Measurements from ENCODE around the gene ANXA2R.
A peak's percentile ranks its signal among the peaks of the same experiment; 100 is the strongest.

Gene ANXA2R

DNA sequence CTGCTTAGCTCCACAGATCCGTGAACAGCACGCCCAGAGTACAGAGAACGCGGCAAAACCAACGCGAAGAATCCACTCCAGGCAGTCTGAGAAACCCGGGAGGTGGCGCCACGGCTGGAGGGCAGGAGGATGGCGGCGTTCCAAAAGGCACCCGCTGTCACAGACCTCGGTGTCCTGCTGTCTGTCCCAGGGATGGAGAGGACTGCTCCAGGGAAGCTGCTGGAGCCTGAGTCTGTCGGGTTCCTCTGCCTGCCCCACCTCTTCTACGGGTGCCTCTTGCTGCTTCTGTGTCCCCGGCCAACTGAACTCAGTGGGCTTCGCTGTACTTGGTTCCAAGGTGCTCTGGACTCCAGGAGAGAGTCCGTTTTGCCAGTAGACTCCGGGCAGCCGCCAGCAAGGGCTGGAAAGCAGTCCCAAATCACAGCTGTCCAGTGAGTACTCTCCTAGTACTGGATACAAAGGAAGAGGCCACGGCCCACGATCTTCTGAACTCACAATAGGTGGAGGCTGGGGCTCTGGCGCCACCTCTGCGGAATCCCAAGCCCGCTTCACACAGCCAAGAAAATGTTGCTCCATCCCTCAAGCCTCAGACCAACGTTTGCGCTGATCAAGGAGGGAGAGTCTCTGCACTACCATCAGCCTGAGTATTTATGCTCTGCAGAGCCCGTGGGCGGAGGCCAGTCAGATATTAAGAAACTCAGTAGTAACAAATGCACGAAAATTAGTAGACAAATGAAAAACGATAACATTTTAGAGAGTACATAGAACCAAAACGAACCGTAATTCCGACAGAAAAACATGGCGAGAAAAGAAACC is 440 bp downstream of the ANXA2R start:
- H3K4me3 ChIP-seq (ENCODE audit: low read depth, low read length), result peak overlapping the region; percentile 48
- H3K9me3 ChIP-seq (ENCODE audit: control insufficient read depth, insufficient read depth, low read depth, low read length), result no peaks in the 10 kb centered on the region
- peak overlapping the region; percentile 84 for H3K27ac ChIP-seq (ENCODE audit: extremely low read depth, low read depth, low read length)
- H3K36me3 ChIP-seq (ENCODE audit: control insufficient read depth in 2 of 2, insufficient read depth in 1 of 2, low read length in 2 of 2), result no peaks in the 10 kb centered on the region
- no peaks in the 10 kb centered on the region for H3K4me1 ChIP-seq (ENCODE audit: control insufficient read depth, insufficient read depth, low read length)
- ChIA-PET CTCF (interaction anchor here (0.5 to 3.1 kb wide), 10 partner anchors 12 to 1247 kb away, joined by 3 to 19 read pairs (median 4); no protein-coding TSS in a partner anchor), POLR2A (interaction anchor here (0.5 to 3.2 kb wide), 6 partner anchors 20 to 274 kb away, joined by 3 to 34 read pairs (median 4); partner anchors contain the start of gene HMGCS1)
- peak; percentile 92 for TF ChIP-seq GLIS1 (tag by site-specific recombination; IDR thresholded peaks at IDR 0.05)
- TF ChIP-seq ZNF266 (tag by site-specific recombination; IDR thresholded peaks at IDR 0.05; ENCODE audit: low read depth), result no peak
- TF ChIP-seq ZNF138 (tag by site-specific recombination; IDR thresholded peaks at IDR 0.05; ENCODE audit: borderline replicate concordance), result no peak
- peak; percentile 80 for TF ChIP-seq ZBTB17 (tag by site-specific recombination; IDR thresholded peaks at IDR 0.05)
- TF ChIP-seq ZNF514 (tag by site-specific recombination; IDR thresholded peaks at IDR 0.05), result no peak
- TF ChIP-seq ZNF335 (tag by site-specific recombination; conservative IDR thresholded peaks at IDR 0.05), result peak; percentile 91
- peak; percentile 96 for TF ChIP-seq ZIC2 (tag by site-specific recombination; IDR thresholded peaks at IDR 0.05)
- TF ChIP-seq ZNF626 (tag by site-specific recombination; IDR thresholded peaks at IDR 0.05), result no peak
- TF ChIP-seq, protein P1, sequence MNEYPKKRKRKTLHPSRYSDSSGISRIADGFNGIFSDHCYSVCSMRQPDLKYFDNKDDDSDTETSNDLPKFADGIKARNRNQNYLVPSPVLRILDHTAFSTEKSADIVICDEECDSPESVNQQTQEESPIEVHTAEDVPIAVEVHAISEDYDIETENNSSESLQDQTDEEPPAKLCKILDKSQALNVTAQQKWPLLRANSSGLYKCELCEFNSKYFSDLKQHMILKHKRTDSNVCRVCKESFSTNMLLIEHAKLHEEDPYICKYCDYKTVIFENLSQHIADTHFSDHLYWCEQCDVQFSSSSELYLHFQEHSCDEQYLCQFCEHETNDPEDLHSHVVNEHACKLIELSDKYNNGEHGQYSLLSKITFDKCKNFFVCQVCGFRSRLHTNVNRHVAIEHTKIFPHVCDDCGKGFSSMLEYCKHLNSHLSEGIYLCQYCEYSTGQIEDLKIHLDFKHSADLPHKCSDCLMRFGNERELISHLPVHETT (tag by site-specific recombination; IDR thresholded peaks at IDR 0.05), result no peak
- TF ChIP-seq ZNF658 (tag by site-specific recombination; IDR thresholded peaks at IDR 0.05), result no peak
- TF ChIP-seq, protein P2, sequence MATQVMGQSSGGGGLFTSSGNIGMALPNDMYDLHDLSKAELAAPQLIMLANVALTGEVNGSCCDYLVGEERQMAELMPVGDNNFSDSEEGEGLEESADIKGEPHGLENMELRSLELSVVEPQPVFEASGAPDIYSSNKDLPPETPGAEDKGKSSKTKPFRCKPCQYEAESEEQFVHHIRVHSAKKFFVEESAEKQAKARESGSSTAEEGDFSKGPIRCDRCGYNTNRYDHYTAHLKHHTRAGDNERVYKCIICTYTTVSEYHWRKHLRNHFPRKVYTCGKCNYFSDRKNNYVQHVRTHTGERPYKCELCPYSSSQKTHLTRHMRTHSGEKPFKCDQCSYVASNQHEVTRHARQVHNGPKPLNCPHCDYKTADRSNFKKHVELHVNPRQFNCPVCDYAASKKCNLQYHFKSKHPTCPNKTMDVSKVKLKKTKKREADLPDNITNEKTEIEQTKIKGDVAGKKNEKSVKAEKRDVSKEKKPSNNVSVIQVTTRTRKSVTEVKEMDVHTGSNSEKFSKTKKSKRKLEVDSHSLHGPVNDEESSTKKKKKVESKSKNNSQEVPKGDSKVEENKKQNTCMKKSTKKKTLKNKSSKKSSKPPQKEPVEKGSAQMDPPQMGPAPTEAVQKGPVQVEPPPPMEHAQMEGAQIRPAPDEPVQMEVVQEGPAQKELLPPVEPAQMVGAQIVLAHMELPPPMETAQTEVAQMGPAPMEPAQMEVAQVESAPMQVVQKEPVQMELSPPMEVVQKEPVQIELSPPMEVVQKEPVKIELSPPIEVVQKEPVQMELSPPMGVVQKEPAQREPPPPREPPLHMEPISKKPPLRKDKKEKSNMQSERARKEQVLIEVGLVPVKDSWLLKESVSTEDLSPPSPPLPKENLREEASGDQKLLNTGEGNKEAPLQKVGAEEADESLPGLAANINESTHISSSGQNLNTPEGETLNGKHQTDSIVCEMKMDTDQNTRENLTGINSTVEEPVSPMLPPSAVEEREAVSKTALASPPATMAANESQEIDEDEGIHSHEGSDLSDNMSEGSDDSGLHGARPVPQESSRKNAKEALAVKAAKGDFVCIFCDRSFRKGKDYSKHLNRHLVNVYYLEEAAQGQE (tag by site-specific recombination; IDR thresholded peaks at IDR 0.05), result peak; percentile 57
- peak; percentile 66; the same call in 1 of the 2 replicates for TF ChIP-seq ZNF660 (tag by site-specific recombination; IDR thresholded peaks at IDR 0.05)
- peak; percentile 47 for TF ChIP-seq ZNF341 (tag by site-specific recombination; IDR thresholded peaks at IDR 0.05; ENCODE audit: low read depth)
- TF ChIP-seq, protein P3, sequence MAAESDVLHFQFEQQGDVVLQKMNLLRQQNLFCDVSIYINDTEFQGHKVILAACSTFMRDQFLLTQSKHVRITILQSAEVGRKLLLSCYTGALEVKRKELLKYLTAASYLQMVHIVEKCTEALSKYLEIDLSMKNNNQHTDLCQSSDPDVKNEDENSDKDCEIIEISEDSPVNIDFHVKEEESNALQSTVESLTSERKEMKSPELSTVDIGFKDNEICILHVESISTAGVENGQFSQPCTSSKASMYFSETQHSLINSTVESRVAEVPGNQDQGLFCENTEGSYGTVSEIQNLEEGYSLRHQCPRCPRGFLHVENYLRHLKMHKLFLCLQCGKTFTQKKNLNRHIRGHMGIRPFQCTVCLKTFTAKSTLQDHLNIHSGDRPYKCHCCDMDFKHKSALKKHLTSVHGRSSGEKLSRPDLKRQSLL (tag by site-specific recombination; IDR thresholded peaks at IDR 0.05), result peak; percentile 77; the same call in 1 of the 2 replicates
- TF ChIP-seq GFI1B (tag by site-specific recombination; IDR thresholded peaks at IDR 0.05), result peak; percentile 42; the same call in 1 of the 2 replicates
- TF ChIP-seq SP7 (tag by site-specific recombination; IDR thresholded peaks at IDR 0.05), result peak; percentile 14; the same call in 1 of the 2 replicates
- no peak for TF ChIP-seq ZNF426 (tag by site-specific recombination; IDR thresholded peaks at IDR 0.05)
- TF ChIP-seq, protein P4, sequence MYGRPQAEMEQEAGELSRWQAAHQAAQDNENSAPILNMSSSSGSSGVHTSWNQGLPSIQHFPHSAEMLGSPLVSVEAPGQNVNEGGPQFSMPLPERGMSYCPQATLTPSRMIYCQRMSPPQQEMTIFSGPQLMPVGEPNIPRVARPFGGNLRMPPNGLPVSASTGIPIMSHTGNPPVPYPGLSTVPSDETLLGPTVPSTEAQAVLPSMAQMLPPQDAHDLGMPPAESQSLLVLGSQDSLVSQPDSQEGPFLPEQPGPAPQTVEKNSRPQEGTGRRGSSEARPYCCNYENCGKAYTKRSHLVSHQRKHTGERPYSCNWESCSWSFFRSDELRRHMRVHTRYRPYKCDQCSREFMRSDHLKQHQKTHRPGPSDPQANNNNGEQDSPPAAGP (tag by site-specific recombination; IDR thresholded peaks at IDR 0.05), result no peak
- TF ChIP-seq ZNF76 (tag by site-specific recombination; IDR thresholded peaks at IDR 0.05; ENCODE audit: borderline replicate concordance, low read depth), result no peak
- TF ChIP-seq, protein P5, sequence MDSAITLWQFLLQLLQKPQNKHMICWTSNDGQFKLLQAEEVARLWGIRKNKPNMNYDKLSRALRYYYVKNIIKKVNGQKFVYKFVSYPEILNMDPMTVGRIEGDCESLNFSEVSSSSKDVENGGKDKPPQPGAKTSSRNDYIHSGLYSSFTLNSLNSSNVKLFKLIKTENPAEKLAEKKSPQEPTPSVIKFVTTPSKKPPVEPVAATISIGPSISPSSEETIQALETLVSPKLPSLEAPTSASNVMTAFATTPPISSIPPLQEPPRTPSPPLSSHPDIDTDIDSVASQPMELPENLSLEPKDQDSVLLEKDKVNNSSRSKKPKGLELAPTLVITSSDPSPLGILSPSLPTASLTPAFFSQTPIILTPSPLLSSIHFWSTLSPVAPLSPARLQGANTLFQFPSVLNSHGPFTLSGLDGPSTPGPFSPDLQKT (IDR thresholded peaks at IDR 0.05; ENCODE audit: borderline replicate concordance, low read depth, low read length), result no peak
- TF ChIP-seq, protein P6, sequence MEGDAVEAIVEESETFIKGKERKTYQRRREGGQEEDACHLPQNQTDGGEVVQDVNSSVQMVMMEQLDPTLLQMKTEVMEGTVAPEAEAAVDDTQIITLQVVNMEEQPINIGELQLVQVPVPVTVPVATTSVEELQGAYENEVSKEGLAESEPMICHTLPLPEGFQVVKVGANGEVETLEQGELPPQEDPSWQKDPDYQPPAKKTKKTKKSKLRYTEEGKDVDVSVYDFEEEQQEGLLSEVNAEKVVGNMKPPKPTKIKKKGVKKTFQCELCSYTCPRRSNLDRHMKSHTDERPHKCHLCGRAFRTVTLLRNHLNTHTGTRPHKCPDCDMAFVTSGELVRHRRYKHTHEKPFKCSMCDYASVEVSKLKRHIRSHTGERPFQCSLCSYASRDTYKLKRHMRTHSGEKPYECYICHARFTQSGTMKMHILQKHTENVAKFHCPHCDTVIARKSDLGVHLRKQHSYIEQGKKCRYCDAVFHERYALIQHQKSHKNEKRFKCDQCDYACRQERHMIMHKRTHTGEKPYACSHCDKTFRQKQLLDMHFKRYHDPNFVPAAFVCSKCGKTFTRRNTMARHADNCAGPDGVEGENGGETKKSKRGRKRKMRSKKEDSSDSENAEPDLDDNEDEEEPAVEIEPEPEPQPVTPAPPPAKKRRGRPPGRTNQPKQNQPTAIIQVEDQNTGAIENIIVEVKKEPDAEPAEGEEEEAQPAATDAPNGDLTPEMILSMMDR (tag by site-specific recombination; IDR thresholded peaks at IDR 0.05), result peak; percentile 80
- peak; percentile 47; the same call in 1 of the 2 replicates for TF ChIP-seq ZNF561 (tag by site-specific recombination; IDR thresholded peaks at IDR 0.05; ENCODE audit: borderline replicate concordance)
- peak; percentile 67 for TF ChIP-seq ZNF423 (tag by site-specific recombination; IDR thresholded peaks at IDR 0.05)
- TF ChIP-seq ZNF792 (tag by site-specific recombination; IDR thresholded peaks at IDR 0.05), result no peak

All from HEK293 (cell line).